T-helper 2 cell treated with Interferon-gamma antibody and Interleukin-4, amounts not matched to agents 100 ng/mL and 5 ng/mL, for 36 hours (primary cell): ENCODE measurements around the gene GDAP1L1. TPM values are rescaled to one million over a fixed set of nuclear protein-coding genes. Genes with fewer than 3 reads are reported as not detected.

ENCODE experiments used
- intact Hi-C: fragments of 100-400 bp; cut with micrococcal nuclease; formaldehyde crosslinking; loops from one replicate; pipeline ENCODE4 v1.15.1; 2023
- total RNA-seq: library from RNA; stranded (reverse); gene quantifications from 2 replicates; pipeline ENCODE4 v1.2.3, GENCODE V29; 2022

The GDAP1L1 gene
- not detected in 2 replicates for total RNA-seq

DNA sequence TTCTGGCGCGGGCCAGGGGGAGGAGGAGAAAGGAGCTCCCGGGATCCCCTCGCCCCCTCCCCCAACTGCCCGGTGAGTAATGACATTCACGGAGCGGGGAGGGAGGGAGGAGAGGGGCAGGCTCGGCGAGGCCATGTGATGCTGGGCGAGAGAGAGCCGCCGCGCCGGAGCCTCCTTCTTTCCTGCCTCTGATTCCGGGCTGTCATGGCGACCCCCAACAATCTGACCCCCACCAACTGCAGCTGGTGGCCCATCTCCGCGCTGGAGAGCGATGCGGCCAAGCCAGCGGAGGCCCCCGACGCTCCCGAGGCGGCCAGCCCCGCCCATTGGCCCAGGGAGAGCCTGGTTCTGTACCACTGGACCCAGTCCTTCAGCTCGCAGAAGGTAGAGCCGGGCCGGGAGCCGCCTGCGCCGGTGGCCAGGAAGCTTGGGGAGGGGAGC, at the start of gene GDAP1L1:
Gene GDAP1L1, plus strand, starts transcription at position 178 of the 441 bp plus-strand sequence. Its CDS starts 27 bp downstream, at position 205.
- intact Hi-C loops = no loop called here

DNA sequence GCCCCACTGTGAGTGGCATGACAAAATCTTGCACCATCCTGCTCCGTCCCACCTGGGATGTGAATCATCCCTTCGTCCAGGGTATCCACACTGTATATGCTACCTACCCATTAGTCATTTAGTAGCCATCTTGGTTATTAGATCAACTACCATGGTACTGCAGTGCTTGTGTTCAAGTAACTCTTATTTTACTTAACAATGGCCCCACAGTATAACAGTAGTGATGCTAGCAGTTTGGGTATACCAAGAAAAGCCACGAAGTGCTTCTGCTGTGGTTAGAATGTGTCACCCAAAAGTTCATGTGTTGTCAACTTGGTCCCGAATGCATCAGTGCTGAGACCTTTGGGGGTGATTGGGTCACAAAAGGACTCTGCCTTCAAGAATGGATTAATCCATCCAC, 48.2 kb upstream of the GDAP1L1 start:
- intact Hi-C loops = loop anchor here (1.0 kb wide), 1 partner anchor 11 kb away; the partner anchor contains the start of gene OSER1

DNA sequence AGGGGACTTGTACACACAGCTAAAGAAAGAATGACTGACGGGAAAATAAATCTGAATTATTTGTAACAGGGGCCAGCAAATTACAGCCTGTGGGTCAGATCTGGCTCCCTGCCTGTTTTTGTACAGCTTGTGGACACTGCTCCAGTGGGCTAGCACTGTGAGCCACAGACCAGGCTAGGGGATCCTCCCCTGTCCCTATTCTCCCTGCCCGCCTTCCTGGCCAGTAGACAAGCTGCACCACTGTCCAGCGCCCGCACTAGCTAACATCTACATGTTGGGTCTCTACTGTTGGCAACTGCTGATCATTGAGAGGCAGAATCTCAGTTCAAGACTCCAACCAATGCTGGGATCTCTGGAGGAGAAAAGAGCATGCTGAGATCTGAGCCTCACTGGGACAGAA, 47.2 kb upstream of the GDAP1L1 start:
- intact Hi-C loops = loop anchor here (1.0 kb wide), 1 partner anchor 10 kb away; the partner anchor contains the start of gene OSER1

DNA sequence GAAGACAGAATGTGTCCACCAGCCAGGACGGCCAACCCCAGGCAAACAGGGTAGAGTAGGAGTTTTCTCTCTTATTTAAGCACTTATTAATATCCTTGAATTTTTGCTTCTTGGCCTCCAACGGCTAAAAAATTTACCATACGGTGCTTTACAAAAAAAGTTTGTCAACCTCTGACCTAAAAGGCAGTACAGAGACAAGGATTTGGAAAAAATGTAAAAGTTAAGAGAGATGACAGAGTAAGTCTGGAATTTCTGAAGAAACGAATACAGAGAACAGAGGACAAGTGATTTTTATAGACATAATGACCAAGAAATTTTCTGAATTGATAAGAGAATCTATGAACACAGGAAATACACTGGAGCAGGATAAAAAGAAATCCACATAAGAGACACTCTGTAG, 46.7 kb upstream of the GDAP1L1 start:
- intact Hi-C loops = no loop called here

- intact Hi-C loops = no loop called here
Observed at GRCh38 chr20:44200983-44201382, 46.1 kb upstream of the GDAP1L1 start.

DNA sequence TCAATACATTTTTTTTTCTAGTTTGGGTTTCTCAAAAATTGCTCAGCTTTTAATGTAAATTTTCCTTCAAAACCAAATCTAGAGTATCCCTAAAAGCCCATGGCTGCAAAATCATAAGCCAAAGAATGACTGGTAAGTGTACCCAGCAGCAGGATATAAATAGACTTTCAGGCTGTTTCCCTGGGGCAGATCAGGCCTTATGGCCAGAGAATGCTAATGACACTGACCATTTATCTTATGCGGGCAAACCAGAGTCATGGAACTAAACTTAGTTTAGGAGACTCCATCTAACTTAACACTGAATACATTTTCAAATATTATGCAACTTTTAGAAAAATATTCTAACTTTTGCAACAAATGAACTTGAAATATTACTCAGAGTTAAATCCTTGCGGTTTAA, 43.9 kb upstream of the GDAP1L1 start:
- intact Hi-C loops = no loop called here

DNA sequence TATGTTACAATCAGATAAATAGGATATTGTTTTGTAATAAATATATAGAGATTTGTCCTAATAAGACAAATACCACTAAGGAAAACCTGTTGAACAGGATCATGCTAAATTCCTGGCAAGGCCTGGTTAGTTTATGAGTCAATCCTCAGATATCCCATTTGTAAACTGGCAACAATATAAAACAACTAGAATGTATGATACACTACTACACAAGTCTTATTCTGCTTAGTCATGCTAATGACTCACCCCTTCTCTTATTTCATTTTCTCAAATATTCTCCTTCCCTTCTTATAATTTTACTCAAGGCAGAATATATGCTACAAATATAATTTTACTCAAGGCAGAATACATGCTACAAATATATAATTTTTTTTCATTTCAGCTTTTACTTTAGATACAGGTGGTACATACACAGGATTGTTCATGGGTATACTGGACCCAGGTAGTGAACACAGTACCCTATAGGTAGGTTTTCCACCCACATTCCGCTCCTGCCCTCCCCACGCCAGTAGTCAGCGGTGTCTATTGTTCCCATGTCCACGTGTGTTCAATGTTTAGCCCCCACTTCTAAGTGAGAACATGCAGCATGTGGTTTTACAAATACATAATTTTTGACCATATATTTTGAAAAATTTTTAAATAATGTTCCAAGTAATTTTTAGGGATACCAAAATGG, 42.8 kb upstream of the GDAP1L1 start:
- intact Hi-C loops = no loop called here

DNA sequence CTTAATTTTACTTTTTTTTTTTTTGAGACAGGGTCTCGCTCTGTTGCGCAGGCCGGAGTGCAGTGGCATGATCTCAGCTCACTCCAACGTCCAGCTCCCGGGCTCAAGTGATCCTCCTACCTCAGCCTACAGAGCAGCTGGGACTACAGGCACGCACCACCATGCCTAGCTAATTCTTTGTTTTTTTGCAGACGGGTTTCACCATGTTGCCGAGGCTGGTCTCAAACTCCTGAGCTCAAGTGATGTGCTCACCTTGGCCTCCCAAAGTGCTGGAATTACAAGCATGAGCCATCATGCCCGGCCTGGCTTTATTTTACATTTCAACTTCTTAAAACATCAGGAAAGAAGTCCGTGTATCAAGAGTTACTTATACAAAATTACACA, 42.3 kb upstream of the GDAP1L1 start:
- intact Hi-C loops = no loop called here

- intact Hi-C loops = no loop called here
Observed at GRCh38 chr20:44206132-44206531, 41.0 kb upstream of the GDAP1L1 start.

DNA sequence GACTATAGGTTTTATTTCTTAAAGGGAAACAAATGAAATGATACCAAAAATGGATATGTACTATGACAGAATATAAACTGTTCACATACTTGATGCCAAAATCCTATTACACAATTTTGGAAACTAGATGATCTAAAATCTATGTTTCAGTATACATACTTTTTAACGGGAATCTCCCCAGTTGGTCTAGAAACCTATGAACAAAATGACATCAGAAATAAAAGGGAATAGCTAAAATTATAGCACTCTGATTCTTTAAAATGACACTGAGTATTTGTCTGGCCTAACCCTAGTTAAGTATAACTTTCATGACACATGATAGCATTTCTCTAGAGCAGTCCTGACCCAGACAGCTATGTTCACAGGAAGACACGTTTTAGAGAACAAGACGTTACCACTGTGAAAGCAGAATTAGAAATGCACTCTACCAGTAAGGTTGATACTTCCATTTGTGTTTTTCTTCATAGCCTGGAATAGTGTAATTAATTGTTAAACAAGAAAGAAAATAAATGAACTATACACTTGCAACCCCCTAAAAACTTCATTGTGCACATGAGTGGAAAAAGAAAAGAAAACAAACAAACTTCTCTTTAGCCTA, 39.9 kb upstream of the GDAP1L1 start:
- intact Hi-C loops = no loop called here

GRCh38 chr20:44208165-44208564, 38.9 kb upstream of the GDAP1L1 start:
- intact Hi-C loops = no loop called here

GRCh38 chr20:44208770-44209169, 38.3 kb upstream of the GDAP1L1 start:
- intact Hi-C loops = no loop called here

DNA sequence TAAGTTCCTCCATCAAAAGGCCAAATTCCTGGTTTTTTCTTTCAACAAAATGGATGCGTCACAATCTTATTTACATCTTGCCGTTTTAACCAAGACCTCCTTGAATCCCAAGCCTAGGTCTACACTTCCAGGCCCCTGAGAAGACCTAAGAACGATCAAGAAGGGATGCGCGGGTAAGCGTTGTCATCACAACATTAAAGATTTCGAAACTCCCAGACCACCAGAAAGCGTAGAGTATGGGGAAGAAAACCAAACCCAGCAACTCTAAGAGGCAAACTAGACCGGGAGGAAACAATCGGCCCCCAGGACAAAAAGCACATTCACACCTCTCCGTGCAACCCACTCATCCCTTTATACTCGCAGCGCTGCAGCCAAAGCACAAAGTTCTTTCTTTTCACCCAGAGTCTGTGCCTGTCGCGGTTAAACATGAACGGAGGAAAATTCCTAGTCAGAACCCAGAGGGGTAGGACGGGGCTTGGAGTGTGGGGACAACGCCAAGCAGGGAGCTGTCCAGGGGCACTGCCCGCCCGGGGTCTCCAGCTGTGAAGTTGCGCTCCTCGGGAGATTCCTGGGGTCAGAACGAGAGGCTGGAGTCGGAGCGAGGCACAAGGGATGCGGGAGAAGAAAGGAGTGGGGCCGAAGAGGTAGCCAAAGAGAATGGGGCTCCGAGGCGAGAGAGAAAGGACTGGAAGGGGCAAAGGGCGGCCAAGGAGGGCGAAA, 37.3 kb upstream of the GDAP1L1 start:
- intact Hi-C loops = loop anchor here (1.0 to 10.0 kb wide), 6 partner anchors 11 to 1585 kb away; partner anchors contain the start of genes DNTTIP1, IFT52, SRSF6 and TTPAL

GRCh38 chr20:44210406-44211176, 36.5 kb upstream of the GDAP1L1 start, which contains the start of gene OSER1:
OSER1 (minus strand) TSS chr20:44210771; CDS start chr20:44206957, 3,814 bp downstream.
- intact Hi-C loops = loop anchor here (1.0 to 10.0 kb wide), 7 partner anchors 11 to 1584 kb away; partner anchors contain the start of genes DNTTIP1, FITM2, IFT52 and SRSF6

DNA sequence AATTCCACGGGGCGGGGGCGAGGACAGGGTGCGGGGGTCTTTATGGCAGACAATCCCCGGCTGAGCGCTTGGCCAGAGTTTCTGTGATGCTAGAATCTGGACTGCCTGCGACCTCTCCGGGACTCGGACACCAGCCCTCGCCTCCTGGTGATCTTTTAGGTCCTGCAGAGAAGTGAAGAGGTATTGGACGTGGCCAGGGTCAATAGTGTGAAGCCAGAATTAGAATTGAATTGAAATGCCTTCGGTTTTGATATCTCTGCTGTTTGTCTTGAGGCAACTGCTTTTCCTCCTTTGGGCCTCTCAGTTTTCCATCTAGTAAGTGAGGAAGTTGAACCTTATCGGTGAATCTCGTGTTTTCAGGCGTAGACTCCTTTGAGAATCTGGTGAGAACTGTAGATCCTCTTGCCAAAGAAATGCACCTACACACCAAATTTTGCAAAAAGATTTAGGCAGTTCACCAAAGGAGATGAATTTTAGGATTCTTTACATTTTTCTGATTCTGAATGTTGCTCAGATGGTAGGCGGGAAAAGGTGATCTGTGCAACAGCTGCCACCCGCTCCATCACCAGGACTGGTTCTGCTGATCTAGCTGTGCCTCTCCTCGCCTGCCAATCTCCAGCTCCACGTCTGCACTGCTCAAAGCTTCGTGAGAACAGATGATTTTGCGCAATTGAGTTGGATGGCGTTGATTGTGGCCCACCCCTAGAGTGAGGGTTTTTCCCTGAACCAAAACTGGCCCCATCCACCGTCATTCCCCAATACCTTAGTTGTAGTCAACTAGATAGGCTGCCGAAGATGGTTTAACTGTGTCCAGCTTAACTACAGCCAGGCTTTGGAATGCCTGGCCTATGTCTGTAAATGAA, 35.7 kb upstream of the GDAP1L1 start:
- intact Hi-C loops = loop anchor here (1.0 to 10.0 kb wide), 6 partner anchors 100 to 1583 kb away; partner anchors contain the start of genes DNTTIP1, FITM2, IFT52 and SRSF6

GRCh38 chr20:44212792-44213191, 34.3 kb upstream of the GDAP1L1 start:
- intact Hi-C loops = loop anchor here (5.0 to 10.0 kb wide), 5 partner anchors 265 to 1582 kb away; partner anchors contain the start of genes DNTTIP1, IFT52, SRSF6 and TTPAL

DNA sequence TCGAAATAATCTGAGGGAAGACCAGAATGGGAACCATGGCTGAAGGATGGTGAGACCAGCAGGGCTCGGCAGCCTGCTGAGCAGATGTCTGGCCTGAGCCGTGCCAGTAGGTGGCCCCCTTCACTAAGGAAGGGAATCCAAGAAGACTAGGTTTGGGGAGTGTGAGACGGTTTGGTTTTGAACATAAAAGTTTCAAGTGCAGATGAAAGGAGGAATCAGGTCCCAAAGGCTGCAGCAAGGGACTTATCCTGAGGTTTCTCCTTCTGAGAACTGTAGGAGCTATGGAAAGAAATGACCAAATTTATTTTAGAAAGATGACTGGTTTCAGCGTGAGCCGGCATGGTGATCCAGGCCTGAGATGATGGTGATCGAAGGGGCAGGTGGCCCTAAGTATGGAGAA, 32.0 kb upstream of the GDAP1L1 start:
- intact Hi-C loops = loop anchor here (1.0 to 10.0 kb wide), 6 partner anchors 307 to 1580 kb away; partner anchors contain the start of genes DNTTIP1, SERINC3, TOMM34 and WFDC3

- intact Hi-C loops = loop anchor here (1.0 to 10.0 kb wide), 8 partner anchors 55 to 1577 kb away; partner anchors contain the start of genes DNTTIP1, FITM2, TOMM34 and WFDC3
Observed at GRCh38 chr20:44217342-44218092, 29.6 kb upstream of the GDAP1L1 start.

DNA sequence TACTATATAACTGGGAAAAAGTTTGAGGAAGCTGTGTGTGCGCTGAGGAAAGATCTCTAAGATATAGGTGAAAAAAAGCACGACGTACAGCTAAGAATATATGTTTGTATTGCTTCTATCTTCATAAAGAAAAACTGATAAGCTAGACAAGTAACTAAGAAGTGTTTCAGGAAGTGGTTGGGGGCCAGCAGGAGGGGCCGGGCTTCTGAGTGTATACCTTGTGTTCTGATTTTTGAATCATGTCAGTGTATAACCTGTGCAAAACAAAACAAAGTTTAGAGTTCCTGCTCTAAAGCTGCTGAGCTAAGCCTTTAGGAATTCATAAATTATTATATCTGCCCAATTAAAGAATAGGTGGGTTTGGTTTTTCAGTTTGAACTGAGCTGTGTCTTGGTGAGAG, 28.7 kb upstream of the GDAP1L1 start:
- intact Hi-C loops = loop anchor here (1.0 to 10.0 kb wide), 6 partner anchors 54 to 1576 kb away; partner anchors contain the start of genes DNTTIP1, TOMM34, WFDC3 and YWHAB
